Skeletal muscle cell (primary cell): ENCODE data around the gene FRG1.
"Not testable (repeated sequence)": the region's sequence is repeated elsewhere in the genome, so short reads cannot be mapped to it uniquely, and the experiment has no call there.

Source experiments
- DNase-seq: peaks from one replicate; pipeline ENCODE4 v3.0.0-alpha.2; 2010; ENCODE audit warnings: low read depth
- H3K4me3 ChIP-seq: 2 replicates; pipeline ENCODE4 v1.5.1; 2011; ENCODE audit warnings: low read depth, mild to moderate bottlenecking, control low read depth, low read length, moderate library complexity

FRG1 gene

GRCh38 chr4:189983916-189984526 is 43.3 kb downstream of the FRG1 start:
- not testable (repeated sequence) for DNase-seq, H3K4me3 ChIP-seq

- H3K4me3 ChIP-seq, DNase-seq: not testable (repeated sequence)
Measured at GRCh38 chr4:189984661-189985060, 44.0 kb downstream of the FRG1 start.

- H3K4me3 ChIP-seq: not testable (repeated sequence)
Measured at GRCh38 chr4:189985651-189986243, 45.1 kb downstream of the FRG1 start.

GRCh38 chr4:189988877-189989431 is 48.3 kb downstream of the FRG1 start:
- H3K4me3 ChIP-seq: no peak overlapping the region

More at GRCh38 chr4:189985651-189986243, 45.1 kb downstream of the FRG1 start:
- DNase-seq: not testable (repeated sequence)

GRCh38 chr4:189989941-189990340 is 49.3 kb downstream of the FRG1 start:
- not testable (repeated sequence) for H3K4me3 ChIP-seq, DNase-seq

More at GRCh38 chr4:189988877-189989431, 48.3 kb downstream of the FRG1 start:
- no peak for DNase-seq
